GM13977 (cell line): ENCODE results near the gene ZFP69B.

Experiments
- DNase-seq: peaks from one replicate; pipeline ENCODE4 v3.0.0; 2012; ENCODE audit warnings: low spot score
- CTCF ChIP-seq: IDR thresholded peaks from 2 replicates; pipeline ENCODE4 v1.5.1; 2012; ENCODE audit warnings: mild to moderate bottlenecking, control low read depth; ENCODE audit not compliant: insufficient read depth; ENCODE audit errors: extremely low read depth, missing control alignments
- in situ Hi-C: fragments of 300-500 bp; cut with MboI; formaldehyde crosslinking; loops from one replicate; pipeline ENCODE4 v1.12.0; 2022; ENCODE audit warnings: low sequenced_read_pairs, low pct_unique_long_range_greater_than_20kb, mixed read lengths, inconsistent platforms; ENCODE audit not compliant: unreplicated experiment

ZFP69B gene

GRCh38 chr1:40411294-40411693 is 39.0 kb upstream of the ZFP69B start:
- in situ Hi-C loops, result no loop called here
- TF ChIP-seq CTCF, result no peak
- DNase-seq, result no peak

- in situ Hi-C loops, result no loop called here
- TF ChIP-seq CTCF, result no peak
- no peak for DNase-seq
Observed at GRCh38 chr1:40411843-40412242, 38.4 kb upstream of the ZFP69B start.

GRCh38 chr1:40413527-40414252 is 36.6 kb upstream of the ZFP69B start:
- DNase-seq, result no peak
- in situ Hi-C loops, result no loop called here
- TF ChIP-seq CTCF, result no peak

- no peak for TF ChIP-seq CTCF
- in situ Hi-C loops, result no loop called here
- no peak for DNase-seq
Observed at GRCh38 chr1:40414331-40414730, 35.9 kb upstream of the ZFP69B start.

- no peak for DNase-seq
- TF ChIP-seq CTCF, result no peak
- in situ Hi-C loops, result no loop called here
Observed at GRCh38 chr1:40416709-40417108, 33.6 kb upstream of the ZFP69B start.

- in situ Hi-C loops, result no loop called here
- no peak for DNase-seq
- TF ChIP-seq CTCF, result no peak
Observed at GRCh38 chr1:40421431-40422384, 28.6 kb upstream of the ZFP69B start.
